Renal cortex interstitium (tissue), 11 donors: ENCODE results near the gene ARL15. TPM values are rescaled to one million over a fixed set of nuclear protein-coding genes. Genes with fewer than 3 reads are reported as not detected.
"Not testable (repeated sequence)": the region's sequence is repeated elsewhere in the genome, so short reads cannot be mapped to it uniquely, and the experiment has no call there.

Experiments used
- DNase-seq, 11 donors: peaks; one replicate each; pipeline ENCODE4 v3.0.0-alpha.2; 2013; ENCODE audit warnings: low read depth in 9 of 11, low spot score in 4 of 11; ENCODE audit errors: extremely low read depth in 1 of 11
- polyA plus RNA-seq, 3 donors: library from polyadenylated mRNA; unstranded; fragments of 120-200 nt; gene quantifications; one replicate each; pipeline ENCODE4 v1.2.1, GENCODE V29; 2013; ENCODE audit not compliant: insufficient read length in 3 of 3

Gene ARL15
- polyA plus RNA-seq, 3 donors = 27.3 to 30.9 (median 30.0) TPM

GRCh38 chr5:53991942-53992341 lies 318.4 kb downstream of the ARL15 start:
- DNase-seq = no peak

GRCh38 chr5:53987101-53987500 lies 323.3 kb downstream of the ARL15 start:
- DNase-seq = no peak

DNA sequence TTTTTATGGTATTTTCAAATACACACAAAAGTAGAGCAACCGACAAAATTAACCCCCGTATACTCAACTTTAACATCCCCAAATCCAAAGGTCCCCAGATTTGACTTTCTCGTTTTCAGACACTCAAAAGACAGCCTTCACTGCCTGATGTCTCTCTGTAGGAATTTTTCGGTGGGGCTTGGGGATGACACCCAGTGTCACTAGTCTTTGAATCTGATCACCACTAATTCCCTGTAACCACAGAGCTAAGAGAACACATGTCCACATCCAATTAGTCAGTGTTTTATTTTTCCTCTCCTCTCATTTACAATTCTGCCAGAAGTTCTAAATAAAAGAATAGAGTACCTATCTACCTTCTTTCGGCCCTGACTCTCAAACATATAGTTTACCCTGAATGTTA lies 324.6 kb downstream of the ARL15 start:
- DNase-seq = no peak

DNA sequence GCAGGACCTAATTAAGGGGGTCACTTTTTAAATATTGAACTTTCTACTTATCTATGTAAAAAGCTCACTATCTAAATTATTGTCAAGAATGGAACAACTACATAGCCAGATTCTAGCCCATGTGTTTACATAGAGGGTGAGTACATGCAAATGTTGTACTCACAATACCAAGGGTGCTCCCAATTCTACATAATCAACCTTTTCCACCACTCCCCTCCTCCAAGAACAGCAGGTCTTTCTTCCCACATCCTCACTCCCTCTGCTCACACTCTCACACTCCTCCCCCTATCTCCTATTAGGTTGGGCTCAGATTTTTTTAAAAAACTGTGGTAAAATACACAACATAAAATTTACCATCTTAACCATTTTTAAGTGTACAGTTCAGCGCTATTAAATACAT lies 325.4 kb downstream of the ARL15 start:
- no peak for DNase-seq

DNA sequence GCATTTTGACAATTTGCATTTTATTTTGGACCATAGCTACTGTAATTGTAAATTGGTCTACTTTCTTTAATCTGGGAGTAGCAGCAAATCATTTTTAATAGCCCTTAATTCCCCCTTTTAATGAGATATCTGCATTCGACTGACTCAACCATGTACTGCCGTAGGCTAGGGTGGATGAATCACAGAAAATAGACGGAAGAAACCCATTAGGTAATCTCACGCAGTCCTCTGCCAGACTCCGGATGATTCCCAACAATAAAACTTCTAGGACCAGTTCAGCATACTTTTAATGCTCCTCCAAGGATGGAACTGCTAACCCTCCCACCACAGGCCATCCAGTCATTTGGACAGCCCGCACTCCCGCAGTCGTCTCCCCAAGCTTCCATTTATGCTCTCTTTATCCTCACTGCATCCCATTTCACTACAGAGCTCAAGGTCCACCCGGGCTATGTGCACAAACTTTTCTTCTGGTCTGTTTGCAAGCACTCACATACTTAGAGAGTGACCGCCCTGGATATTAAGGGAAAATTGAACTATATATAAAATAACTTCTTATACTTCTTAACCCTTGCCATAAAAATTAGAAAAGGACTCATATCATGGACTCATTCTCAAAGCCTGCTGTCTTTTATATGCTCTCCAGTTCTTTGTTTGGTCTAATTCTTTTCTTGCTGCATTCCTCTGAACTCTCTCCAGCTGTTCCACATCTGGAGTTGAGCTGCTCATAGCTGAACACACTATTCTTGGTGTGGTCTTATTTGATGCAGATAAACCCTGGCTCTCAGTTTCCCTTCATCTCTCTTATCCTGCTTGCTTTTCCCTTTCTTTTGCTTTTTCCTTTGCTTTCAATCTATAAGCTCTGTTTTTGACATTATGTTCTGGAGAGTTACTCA lies 326.6 kb downstream of the ARL15 start:
- DNase-seq = no peak

GRCh38 chr5:53982319-53982718 lies 328.1 kb downstream of the ARL15 start:
- DNase-seq = not testable (repeated sequence)

DNA sequence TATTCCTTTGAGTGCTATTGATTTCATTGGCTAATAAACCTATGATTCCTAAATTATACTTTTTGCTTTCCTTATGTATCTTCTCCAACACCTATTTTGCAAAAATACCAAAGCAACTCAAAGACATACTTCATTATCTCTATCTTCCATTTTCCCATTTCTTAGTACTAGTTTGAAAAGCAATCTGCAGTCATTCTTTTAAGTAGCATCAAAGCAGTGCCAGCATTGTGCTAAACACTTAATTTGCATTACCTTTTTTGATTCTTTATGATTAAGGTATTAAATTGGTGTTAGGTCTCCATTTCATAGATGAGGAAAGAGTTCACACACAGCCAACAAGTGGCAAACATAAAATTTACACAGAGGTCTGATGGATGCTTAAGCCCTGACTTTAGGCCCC lies 330.3 kb downstream of the ARL15 start:
- no peak for DNase-seq

DNA sequence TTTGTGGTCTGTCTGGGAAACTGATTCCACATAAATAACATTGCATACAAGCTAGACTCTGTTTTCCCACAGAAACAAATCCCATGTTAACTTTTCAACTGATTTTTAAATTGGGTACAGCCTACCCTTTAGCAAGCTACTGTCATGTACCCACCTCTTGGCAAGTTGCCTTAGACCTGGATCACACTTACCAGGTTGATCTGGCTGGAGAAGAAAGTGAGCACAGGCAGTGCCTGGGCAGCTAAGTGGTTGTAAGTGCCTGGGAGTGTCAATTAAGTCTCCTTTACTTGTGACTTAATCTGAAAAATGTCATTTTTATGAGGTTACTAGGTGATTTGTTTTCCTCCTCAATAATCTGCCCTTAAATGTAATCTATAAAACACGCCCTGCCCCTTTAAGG lies 336.4 kb downstream of the ARL15 start:
- no peak for DNase-seq

DNA sequence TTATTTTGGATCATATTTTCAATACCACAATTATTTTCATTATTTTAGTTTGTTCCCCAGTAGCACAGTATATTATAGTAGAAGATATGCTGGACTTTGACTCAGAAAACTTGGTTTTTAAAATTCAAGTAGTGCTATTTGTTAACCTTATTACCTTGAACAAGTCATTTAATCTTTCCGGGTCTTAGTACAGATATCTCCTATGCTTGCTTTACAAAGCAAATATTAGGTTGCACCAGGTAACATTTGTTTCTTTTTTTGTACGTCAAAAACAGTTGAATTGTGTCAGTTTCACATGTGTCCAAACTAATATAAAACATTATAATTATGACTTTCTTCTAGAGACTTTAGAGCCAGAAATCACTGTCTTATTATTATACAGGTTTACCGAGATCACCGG lies 338.1 kb downstream of the ARL15 start:
- DNase-seq = no peak

DNA sequence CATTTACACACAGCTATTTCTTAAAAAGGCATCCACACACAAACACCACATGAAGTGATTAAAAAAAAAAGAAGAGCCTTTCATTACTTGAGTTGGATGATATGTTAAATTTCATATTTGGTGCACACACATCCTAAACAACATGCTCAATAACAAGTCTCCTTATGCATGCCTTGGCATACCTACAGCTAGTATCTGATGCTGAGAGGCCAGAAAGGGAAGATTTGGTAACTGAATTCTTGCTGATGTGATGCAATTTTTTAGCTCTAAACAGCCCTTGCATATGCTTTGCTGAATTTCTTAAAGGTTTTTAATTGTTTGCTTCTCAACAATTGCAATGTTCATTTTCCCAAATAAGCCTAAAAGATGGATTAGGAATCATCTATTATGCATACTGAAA lies 338.8 kb downstream of the ARL15 start:
- no peak for DNase-seq

DNA sequence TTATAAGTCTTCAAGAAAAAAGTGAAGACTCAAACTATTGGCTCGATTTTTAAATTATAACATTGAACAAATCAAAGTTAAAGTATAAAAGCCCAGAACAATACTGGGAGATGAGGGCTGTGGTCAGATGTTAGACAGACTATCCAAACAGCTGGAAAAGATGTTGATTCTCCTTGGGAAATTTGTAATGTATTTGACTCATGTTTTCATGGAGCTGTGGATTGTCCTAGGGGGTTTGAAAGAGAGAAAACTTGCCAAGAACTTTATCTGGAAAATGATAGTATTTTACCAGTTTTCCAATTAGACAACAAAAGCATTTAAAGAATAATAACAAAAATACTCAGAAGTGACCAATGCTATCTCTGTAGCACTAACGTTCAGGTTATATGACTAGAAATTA lies 339.2 kb downstream of the ARL15 start:
- no peak for DNase-seq

- no peak for DNase-seq
These were observed 339.9 kb downstream of the ARL15 start for GRCh38 chr5:53970475-53970874.

- DNase-seq = no peak
These were observed 341.1 kb downstream of the ARL15 start for GRCh38 chr5:53969176-53969730.

GRCh38 chr5:53965459-53965858 lies 344.9 kb downstream of the ARL15 start:
- no peak for DNase-seq

GRCh38 chr5:53963958-53964357 lies 346.4 kb downstream of the ARL15 start:
- no peak for DNase-seq

DNA sequence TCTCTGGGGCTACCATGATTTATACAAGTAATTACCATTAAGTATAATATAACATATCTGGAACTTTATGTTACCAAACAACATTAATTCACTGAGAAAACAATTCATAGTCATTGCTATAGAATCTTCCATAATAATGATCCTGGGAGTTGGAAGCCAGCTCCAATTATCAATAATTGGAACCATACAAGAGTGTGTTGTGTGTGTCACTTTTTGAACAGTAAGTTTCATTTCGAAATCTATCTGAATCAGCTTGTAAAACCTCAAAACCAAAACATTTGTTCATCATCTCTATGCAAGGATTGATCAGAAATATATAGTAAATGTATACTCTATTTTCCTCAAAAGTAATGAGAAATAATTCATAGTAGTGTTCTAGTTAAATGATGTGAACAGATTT lies 348.1 kb downstream of the ARL15 start:
- DNase-seq = no peak

GRCh38 chr5:53956632-53957031 lies 353.7 kb downstream of the ARL15 start:
- no peak for DNase-seq

- no peak for DNase-seq
These were observed 354.2 kb downstream of the ARL15 start for GRCh38 chr5:53956196-53956595.

GRCh38 chr5:53950621-53951020 lies 359.8 kb downstream of the ARL15 start:
- no peak for DNase-seq

- no peak for DNase-seq
These were observed 361.8 kb downstream of the ARL15 start for GRCh38 chr5:53948598-53948997.
